GM12891 (cell line): ENCODE measurements around the gene ANK3.

ENCODE experiments used
- DNase-seq: peaks from one replicate; pipeline ENCODE4 v3.0.0; 2011; ENCODE audit warnings: low spot score; ENCODE audit not compliant: insufficient read length
- FAIRE-seq: peaks from 2 replicates; lab custom pipeline; 2011; peaks lifted over from hg19 to GRCh38; lab: Jason Lieb, UNC
- PAX5 ChIP-seq: IDR thresholded peaks from 2 replicates; pipeline ENCODE4 v1.6.1; 2011; ENCODE audit warnings: low read length, moderate library complexity, mild to moderate bottlenecking; ENCODE audit not compliant: insufficient read depth, severe bottlenecking
- POLR2A ChIP-seq: IDR thresholded peaks from 2 replicates; pipeline ENCODE4 v1.6.1; 2011; ENCODE audit warnings: low read depth, low read length, control low read depth
- POLR2AphosphoS5 ChIP-seq: IDR thresholded peaks from 2 replicates; pipeline ENCODE4 v1.6.1; 2011; ENCODE audit warnings: low read depth, low read length, control low read depth
- POU2F2 ChIP-seq: IDR thresholded peaks from 2 replicates; pipeline ENCODE4 v1.6.1; 2011; ENCODE audit warnings: low read depth, mild to moderate bottlenecking, control low read depth, low read length, moderate library complexity
- SPI1 ChIP-seq: IDR thresholded peaks from 2 replicates; pipeline ENCODE4 v1.6.1; 2011; ENCODE audit warnings: low read depth, low read length, control low read depth
- TAF1 ChIP-seq: IDR thresholded peaks from 2 replicates; pipeline ENCODE4 v1.6.1; 2011; ENCODE audit warnings: low read depth, low read length, control low read depth

Gene ANK3

DNA sequence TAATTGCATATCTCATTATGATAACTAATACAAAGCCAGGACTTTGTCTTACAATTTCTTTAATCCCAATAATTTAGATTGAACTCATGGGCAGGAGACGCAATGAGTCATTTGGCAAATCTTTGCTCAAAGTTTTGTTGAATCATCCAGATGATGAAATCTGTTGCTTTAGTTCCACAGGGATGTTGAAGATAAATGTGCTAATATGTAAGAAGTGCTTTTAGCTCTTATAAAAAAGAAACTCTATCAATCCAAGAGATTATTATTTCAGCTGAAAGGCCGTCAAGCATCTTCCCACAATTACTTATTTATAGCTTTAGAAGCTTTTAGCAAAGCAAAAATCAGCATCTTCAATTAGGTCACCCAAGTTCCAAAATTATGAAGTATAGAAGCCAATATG is 36.8 kb upstream of the ANK3 start:
- DNase-seq = no peak
- TF ChIP-seq POU2F2 = no peak
- no peak for TF ChIP-seq PAX5
- no peak for TF ChIP-seq TAF1
- no peak for TF ChIP-seq POLR2A
- no peak for TF ChIP-seq SPI1
- TF ChIP-seq POLR2AphosphoS5 = no peak
- no peak for FAIRE-seq

DNA sequence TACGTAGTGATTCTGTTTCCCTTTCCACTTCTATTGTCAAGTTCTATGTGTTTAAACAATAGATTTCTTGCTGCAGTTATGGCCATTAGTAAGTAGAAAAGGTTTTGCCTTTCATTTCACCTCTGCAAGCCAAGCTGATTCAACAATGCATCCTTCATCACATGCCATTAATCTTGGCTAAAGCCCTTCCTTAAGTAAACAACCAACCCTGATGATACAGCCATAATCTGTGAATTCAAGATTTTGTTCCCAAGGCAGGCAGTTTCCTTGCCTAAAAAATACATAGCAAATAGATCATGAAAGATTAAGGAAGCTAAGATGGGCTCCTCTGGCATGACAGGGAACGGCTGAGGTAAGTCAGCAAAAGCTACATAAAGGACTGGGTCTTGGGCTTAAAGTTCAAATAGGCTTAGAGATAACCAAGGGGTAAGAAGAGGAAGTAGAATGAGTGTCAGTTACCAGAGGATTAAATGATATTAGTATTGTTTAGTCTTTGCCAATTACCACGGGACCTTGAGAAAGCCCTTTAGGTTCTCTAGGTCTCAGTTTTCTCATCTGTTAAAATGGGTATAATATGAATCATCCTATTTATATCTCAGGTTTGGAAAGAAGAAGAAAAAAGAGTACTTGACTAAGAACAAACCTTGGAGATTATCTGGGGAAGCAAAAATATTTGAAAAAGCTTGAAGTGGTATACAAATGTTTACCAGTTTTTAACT is 35.9 kb upstream of the ANK3 start:
- no peak for TF ChIP-seq POU2F2
- TF ChIP-seq PAX5 = no peak
- TF ChIP-seq POLR2AphosphoS5 = no peak
- TF ChIP-seq SPI1 = no peak
- TF ChIP-seq POLR2A = no peak
- no peak for TF ChIP-seq TAF1
- FAIRE-seq = no peak

DNA sequence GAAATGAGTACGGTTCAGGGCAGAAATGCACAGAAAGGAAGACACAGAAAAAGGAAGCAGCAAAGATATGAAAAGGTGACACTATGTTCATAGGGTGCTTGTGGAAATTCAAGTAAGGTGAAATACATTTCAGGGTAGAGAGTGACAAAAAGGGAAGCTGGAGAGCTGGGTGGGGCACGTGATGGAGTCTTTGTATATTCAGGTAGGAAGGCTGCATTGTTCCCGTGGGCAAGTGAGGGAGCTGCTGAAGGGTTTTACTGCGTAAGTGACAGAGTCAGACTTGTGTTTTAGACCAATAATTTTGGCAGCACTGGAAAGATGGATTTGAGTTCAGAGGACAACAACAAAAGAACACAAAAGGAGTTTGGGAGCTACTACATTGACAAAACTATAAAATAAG is 35.3 kb upstream of the ANK3 start:
- no peak for TF ChIP-seq SPI1
- no peak for TF ChIP-seq POLR2AphosphoS5
- TF ChIP-seq POU2F2 = no peak
- no peak for TF ChIP-seq TAF1
- no peak for TF ChIP-seq POLR2A
- no peak for TF ChIP-seq PAX5
- no peak for FAIRE-seq
- no peak for DNase-seq

More for the DNA sequence above, 35.9 kb upstream of the ANK3 start:
- DNase-seq = no peak

DNA sequence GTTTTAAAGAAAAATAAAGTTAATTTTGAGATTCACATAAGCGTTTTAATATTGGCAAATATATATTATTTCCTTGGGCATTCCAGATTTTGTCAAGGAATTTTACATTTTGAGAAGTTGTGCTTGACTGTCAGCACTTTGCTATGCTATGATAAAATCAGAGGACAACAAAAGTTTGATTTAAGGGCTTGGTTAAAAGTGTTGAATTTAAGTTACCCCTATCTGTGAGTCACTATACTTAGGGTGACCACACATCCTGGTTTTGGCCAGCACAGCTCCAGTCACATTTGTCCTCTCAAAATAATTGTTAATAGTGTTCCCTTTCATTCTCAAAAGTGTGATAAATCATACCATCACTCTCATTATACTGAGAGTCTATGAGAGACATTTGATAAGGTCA is 34.2 kb upstream of the ANK3 start:
- no peak for TF ChIP-seq TAF1
- no peak for TF ChIP-seq POU2F2
- TF ChIP-seq PAX5 = no peak
- TF ChIP-seq POLR2AphosphoS5 = no peak
- no peak for TF ChIP-seq SPI1
- no peak for TF ChIP-seq POLR2A
- no peak for DNase-seq
- no peak for FAIRE-seq

DNA sequence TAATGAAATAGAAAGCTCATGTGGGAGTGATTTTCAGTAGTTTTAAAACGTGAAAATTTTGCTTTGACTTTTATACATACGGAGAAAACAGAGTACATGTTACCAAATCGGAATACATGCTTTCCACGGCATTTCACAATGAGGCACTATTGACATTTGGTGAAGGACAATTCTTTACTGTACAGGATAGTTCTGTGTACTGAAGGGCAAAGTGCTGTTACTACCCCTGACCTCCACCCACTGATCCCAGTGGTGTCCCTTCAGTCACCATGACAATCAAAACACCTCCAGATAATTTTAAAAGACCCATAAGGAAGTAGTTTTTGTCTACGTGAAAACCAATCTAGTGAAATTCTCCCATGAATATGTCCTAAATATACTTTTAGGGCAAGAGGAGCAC is 33.1 kb upstream of the ANK3 start:
- FAIRE-seq (no peak), DNase-seq (no peak)
- TF ChIP-seq POLR2A (no peak), POLR2AphosphoS5 (no peak), POU2F2 (no peak), PAX5 (no peak), TAF1 (no peak), SPI1 (no peak)

DNA sequence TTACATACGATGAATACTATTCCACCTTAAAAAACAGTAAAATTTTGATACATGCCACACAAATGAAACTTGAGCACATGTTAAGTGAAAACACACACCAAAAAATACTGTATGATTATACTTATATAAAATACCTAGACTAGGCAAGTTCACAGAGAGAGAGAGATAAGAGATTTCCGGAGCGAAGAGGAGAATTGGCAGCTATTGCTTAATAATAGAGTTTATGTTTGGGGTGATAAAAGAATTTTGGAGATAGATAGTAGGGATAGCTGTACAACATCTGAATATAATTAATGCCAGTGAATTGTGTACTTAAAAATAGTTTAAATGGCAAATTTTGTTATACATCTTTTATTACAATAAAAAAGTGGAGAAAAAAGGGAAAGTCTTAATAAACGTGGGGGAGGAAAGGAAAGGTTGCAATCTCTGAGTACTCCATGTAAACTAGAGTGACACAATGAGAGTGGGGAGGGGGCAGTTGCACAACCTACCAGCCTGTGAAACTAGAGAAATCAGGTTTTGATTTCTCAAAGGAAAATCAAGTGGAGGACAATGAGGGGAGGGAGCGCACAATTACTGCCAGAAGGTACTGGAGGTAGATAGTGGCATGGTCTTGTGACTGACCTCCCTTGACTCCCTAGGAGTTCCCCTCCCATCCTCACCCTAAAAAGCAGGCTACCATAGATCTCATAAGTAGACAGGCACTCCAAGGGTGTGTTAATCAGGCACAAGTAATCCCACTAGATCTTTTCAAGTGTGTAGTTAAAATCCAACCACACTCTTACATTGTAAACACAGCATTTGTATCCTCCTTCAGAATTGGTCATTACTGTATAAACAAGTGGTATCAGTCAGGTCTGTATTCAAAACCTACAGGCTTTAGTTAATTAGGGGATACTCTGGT is 31.6 kb upstream of the ANK3 start:
- DNase-seq = no peak
- TF ChIP-seq TAF1 = no peak
- TF ChIP-seq SPI1 = no peak
- no peak for TF ChIP-seq POLR2A
- no peak for TF ChIP-seq POLR2AphosphoS5
- no peak for TF ChIP-seq POU2F2
- TF ChIP-seq PAX5 = no peak
- FAIRE-seq = no peak

DNA sequence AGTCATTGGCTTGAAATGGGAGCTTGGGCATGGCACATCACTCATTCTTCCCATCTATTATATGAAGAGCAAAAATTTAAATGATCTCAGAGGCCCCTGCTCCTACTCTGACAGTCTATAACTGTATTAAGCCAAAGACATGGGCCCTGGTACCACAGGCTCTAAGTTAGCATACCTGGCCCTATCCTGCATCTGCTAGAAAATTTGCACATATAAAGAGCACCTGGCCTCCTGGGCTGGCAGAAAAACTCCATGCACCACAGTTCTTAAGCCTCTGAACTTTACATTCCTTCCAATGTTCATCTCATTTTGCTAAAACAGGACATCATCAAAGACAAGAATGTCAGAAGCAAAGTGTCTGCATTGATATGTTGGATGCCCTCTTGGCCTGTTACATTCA is 29.6 kb upstream of the ANK3 start:
- no peak for FAIRE-seq
- DNase-seq = no peak
- TF ChIP-seq PAX5 (no peak), POLR2AphosphoS5 (no peak), POLR2A (no peak), TAF1 (no peak), SPI1 (no peak), POU2F2 (no peak)

DNA sequence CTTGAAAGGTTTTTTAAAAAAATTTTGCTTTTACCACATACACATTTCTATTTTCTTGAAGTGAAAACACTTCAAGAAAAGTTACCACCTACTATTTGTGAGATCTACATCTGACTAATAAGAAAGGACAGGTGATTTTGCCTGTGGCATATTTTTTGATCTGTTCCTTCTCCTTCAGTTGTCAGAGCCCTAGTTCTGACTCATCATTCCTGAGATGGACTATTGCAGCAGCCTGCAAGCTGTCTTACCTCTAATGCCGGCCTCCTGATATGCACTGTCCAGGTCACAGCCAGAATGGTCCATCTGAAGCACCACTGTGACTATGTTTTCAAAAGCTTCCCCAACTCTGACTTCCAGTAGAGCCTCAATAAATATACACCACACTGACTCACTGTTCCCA is 28.2 kb upstream of the ANK3 start:
- TF ChIP-seq PAX5 (no peak), POLR2AphosphoS5 (no peak), POLR2A (no peak), POU2F2 (no peak), TAF1 (no peak), SPI1 (no peak)
- DNase-seq = no peak
- FAIRE-seq = no peak

DNA sequence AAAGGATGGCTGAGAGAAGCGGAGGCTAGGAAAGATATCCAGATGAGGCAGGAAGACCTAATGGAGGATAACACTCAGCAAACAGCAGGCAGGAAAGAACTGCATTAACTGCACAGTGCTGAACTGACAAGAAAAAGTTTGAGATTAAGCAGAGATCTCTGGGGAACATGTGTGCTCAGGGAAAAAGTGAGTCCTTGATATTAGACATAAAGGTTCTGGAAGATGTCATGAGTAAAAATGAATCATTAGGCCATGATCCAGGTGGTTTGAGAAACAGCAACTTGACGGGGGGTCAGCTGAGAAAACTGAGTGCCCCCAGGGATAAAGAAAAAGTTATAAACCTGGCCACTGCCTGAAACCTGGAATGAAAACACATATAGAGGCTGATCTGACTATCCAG is 27.3 kb upstream of the ANK3 start:
- TF ChIP-seq POU2F2 = no peak
- TF ChIP-seq TAF1 = no peak
- no peak for TF ChIP-seq PAX5
- no peak for TF ChIP-seq POLR2A
- no peak for TF ChIP-seq SPI1
- no peak for TF ChIP-seq POLR2AphosphoS5
- DNase-seq = no peak
- FAIRE-seq = no peak
